HG02759 (cell line): Measurements from ENCODE around the gene PPT2.
"Not testable (repeated sequence)": the region's sequence is repeated elsewhere in the genome, so short reads cannot be mapped to it uniquely, and the experiment has no call there.

ENCODE experiments used
- ATAC-seq: cut with Tn5 transposase; IDR thresholded peaks from one replicate; pipeline ENCODE4 v1.9.1; 2021; ENCODE audit warnings: mild to moderate bottlenecking, moderate library complexity; ENCODE audit not compliant: unreplicated experiment

The PPT2 gene

GRCh38 chr6:32175711-32176475 is 22.0 kb downstream of the PPT2 start, which contains the start of gene AGPAT1:
Gene AGPAT1, minus strand, starts transcription at chr6:32176084. Its CDS starts 4,588 bp downstream, at chr6:32171496.
- ATAC-seq: peak; percentile 47

GRCh38 chr6:32176476-32177182 is 22.7 kb downstream of the PPT2 start:
- no peak for ATAC-seq

GRCh38 chr6:32177183-32177787 is 23.3 kb downstream of the PPT2 start:
- no peak for ATAC-seq

GRCh38 chr6:32177788-32178546 is 24.0 kb downstream of the PPT2 start, which contains the start of gene RNF5:
Gene RNF5, plus strand, starts transcription at chr6:32178405. Its CDS starts 107 bp downstream, at chr6:32178512.
- ATAC-seq: peak; percentile 75

- no peak for ATAC-seq
Measured at GRCh38 chr6:32178547-32179440, 24.9 kb downstream of the PPT2 start.

- no peak for ATAC-seq
Measured at GRCh38 chr6:32179766-32180405, 25.9 kb downstream of the PPT2 start.

GRCh38 chr6:32181148-32181702 is 27.3 kb downstream of the PPT2 start:
- no peak for ATAC-seq

GRCh38 chr6:32181915-32182529 is 28.1 kb downstream of the PPT2 start:
- no peak for ATAC-seq

GRCh38 chr6:32182555-32182981 is 28.6 kb downstream of the PPT2 start:
- no peak for ATAC-seq

- ATAC-seq: no peak
Measured at GRCh38 chr6:32183030-32183429, 29.1 kb downstream of the PPT2 start.

- ATAC-seq: no peak
Measured at GRCh38 chr6:32183483-32184083, 29.6 kb downstream of the PPT2 start.

- ATAC-seq: no peak
Measured at GRCh38 chr6:32184084-32184640, 30.2 kb downstream of the PPT2 start, which contains the start of gene AGER. Gene AGER, minus strand, starts transcription at chr6:32184253. Its CDS starts 31 bp downstream, at chr6:32184222.

GRCh38 chr6:32185681-32186131 is 31.8 kb downstream of the PPT2 start:
- not testable (repeated sequence) for ATAC-seq

- not testable (repeated sequence) for ATAC-seq
Measured at GRCh38 chr6:32186151-32186840, 32.4 kb downstream of the PPT2 start.

GRCh38 chr6:32187009-32187709 is 33.2 kb downstream of the PPT2 start:
- no peak for ATAC-seq

GRCh38 chr6:32187725-32188380 is 33.9 kb downstream of the PPT2 start:
- ATAC-seq: not testable (repeated sequence)
